ENCODE data around the gene ASCL2. TPM values are rescaled to one million over a fixed set of nuclear protein-coding genes. Genes with fewer than 3 reads are reported as not detected.
A peak's percentile ranks its signal among the peaks of the same experiment; 100 is the strongest.
"Not testable (repeated sequence)": the region's sequence is repeated elsewhere in the genome, so short reads cannot be mapped to it uniquely, and the experiment has no call there.

ASCL2 gene
- total and polyA plus RNA-seq, 3 donors from 2014 or later, result 1.3 to 5.8 (median 4.8) TPM

GRCh38 chr11:2248242-2248641, 22.1 kb downstream of the ASCL2 start:
- intact Hi-C loops (cut with DNase I; ENCODE audit: low total_unique reads), result no loop called here
- H3K9me3 ChIP-seq, result no peaks in the 10 kb centered on the region
- H3K27ac ChIP-seq, result no peak overlapping the region
- TF ChIP-seq POLR2A (IDR thresholded peaks at IDR 0.05), result no peak
- TF ChIP-seq, protein P1, sequence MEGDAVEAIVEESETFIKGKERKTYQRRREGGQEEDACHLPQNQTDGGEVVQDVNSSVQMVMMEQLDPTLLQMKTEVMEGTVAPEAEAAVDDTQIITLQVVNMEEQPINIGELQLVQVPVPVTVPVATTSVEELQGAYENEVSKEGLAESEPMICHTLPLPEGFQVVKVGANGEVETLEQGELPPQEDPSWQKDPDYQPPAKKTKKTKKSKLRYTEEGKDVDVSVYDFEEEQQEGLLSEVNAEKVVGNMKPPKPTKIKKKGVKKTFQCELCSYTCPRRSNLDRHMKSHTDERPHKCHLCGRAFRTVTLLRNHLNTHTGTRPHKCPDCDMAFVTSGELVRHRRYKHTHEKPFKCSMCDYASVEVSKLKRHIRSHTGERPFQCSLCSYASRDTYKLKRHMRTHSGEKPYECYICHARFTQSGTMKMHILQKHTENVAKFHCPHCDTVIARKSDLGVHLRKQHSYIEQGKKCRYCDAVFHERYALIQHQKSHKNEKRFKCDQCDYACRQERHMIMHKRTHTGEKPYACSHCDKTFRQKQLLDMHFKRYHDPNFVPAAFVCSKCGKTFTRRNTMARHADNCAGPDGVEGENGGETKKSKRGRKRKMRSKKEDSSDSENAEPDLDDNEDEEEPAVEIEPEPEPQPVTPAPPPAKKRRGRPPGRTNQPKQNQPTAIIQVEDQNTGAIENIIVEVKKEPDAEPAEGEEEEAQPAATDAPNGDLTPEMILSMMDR (IDR thresholded peaks at IDR 0.05), result no peak
- H3K4me1 ChIP-seq, result no peaks in the 10 kb centered on the region
- no peaks in the 10 kb centered on the region for H3K27me3 ChIP-seq
- peak; percentile 7 for DNase-seq
- H3K4me3 ChIP-seq, result no peak overlapping the region
- WGBS, 2 donors, result 93 to 96% methylated on average over 10 to 11 of the region's 11 CpGs
- H3K36me3 ChIP-seq (ENCODE audit: low read depth, missing control alignments), result no peaks in the 10 kb centered on the region

- no peak for TF ChIP-seq POLR2A (IDR thresholded peaks at IDR 0.05)
- TF ChIP-seq, protein P1 (IDR thresholded peaks at IDR 0.05), result no peak
- WGBS, 2 donors, result 92 to 94% methylated on average over 7 of the region's 7 CpGs
Measured at GRCh38 chr11:2247496-2247895, 22.9 kb downstream of the ASCL2 start.

GRCh38 chr11:2240834-2241233, 29.6 kb downstream of the ASCL2 start:
- no peaks in the 10 kb centered on the region for H3K27me3 ChIP-seq
- TF ChIP-seq, protein P1 (IDR thresholded peaks at IDR 0.05), result no peak
- TF ChIP-seq POLR2A (IDR thresholded peaks at IDR 0.05), result no peak
- H3K4me3 ChIP-seq, result no peak overlapping the region
- H3K27ac ChIP-seq, result no peak overlapping the region
- no peaks in the 10 kb centered on the region for H3K36me3 ChIP-seq (ENCODE audit: low read depth, missing control alignments)
- DNase-seq, result no peak
- intact Hi-C loops (cut with DNase I; ENCODE audit: low total_unique reads), result no loop called here
- H3K4me1 ChIP-seq, result no peaks in the 10 kb centered on the region
- 53 to 56% methylated on average over 3 of the region's 3 CpGs for WGBS, 2 donors
- no peaks in the 10 kb centered on the region for H3K9me3 ChIP-seq

More at GRCh38 chr11:2247496-2247895, 22.9 kb downstream of the ASCL2 start:
- H3K36me3 ChIP-seq (ENCODE audit: low read depth, missing control alignments), result no peaks in the 10 kb centered on the region
- no peaks in the 10 kb centered on the region for H3K9me3 ChIP-seq
- no peak overlapping the region for H3K27ac ChIP-seq
- no peak overlapping the region for H3K4me3 ChIP-seq
- intact Hi-C loops (cut with DNase I; ENCODE audit: low total_unique reads), result no loop called here
- no peak for DNase-seq
- H3K27me3 ChIP-seq, result no peaks in the 10 kb centered on the region
- no peaks in the 10 kb centered on the region for H3K4me1 ChIP-seq

- no peaks in the 10 kb centered on the region for H3K4me1 ChIP-seq
- no peak overlapping the region for H3K4me3 ChIP-seq
- H3K27me3 ChIP-seq, result no peaks in the 10 kb centered on the region
- intact Hi-C loops (cut with DNase I; ENCODE audit: low total_unique reads), result no loop called here
- DNase-seq, result no peak
- 84 to 92% methylated on average over 20 to 22 of the region's 22 CpGs for WGBS, 2 donors
- no peaks in the 10 kb centered on the region for H3K9me3 ChIP-seq
- no peaks in the 10 kb centered on the region for H3K36me3 ChIP-seq (ENCODE audit: low read depth, missing control alignments)
- no peak for TF ChIP-seq POLR2A (IDR thresholded peaks at IDR 0.05)
- TF ChIP-seq, protein P1 (IDR thresholded peaks at IDR 0.05), result no peak
- no peak overlapping the region for H3K27ac ChIP-seq
Measured at GRCh38 chr11:2237457-2238238, 32.7 kb downstream of the ASCL2 start.

DNA sequence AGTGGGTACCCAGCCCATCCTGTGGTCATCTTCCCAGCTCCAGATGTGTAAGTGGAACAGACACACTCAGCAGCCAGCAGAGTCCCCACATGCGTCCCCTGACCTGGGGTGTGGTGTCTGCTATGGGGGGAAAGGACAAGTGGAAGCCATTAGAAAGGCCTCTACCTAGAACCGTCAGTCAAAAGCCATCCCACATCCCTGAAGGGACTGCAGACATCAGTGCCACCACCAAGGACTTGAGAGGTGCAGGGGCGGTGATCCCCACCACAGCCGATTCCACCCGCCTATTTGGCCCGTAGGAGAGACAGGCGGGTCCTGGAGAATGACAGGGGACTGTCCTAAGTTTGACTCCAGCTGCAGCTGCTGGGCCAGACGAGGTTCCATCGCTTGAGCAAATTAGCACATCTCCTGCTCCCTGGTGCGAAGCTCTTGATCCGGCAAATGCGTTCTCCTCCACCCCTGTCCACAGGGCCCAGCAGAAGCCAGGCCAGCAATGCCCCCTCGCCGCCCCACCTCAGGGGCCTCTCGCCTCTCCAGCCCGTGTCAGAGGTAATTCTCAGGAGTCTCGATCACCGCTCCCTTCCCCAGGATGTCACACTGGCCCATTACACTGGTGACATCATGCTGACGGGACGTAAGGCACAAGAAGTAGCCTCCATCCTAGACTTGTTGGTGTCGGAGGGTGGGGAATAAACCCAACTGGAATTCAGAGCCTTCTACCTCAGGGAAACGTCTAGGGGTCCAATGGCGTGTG, 33.8 kb downstream of the ASCL2 start:
- H3K4me1 ChIP-seq; DNase-seq; H3K27ac ChIP-seq; H3K9me3 ChIP-seq; intact Hi-C loops (cut with DNase I; ENCODE audit: low total_unique reads); H3K36me3 ChIP-seq (ENCODE audit: low read depth, missing control alignments); H3K4me3 ChIP-seq; H3K27me3 ChIP-seq: not testable (repeated sequence)
- 89 to 98% methylated on average over 15 to 23 of the region's 23 CpGs for WGBS, 2 donors
